ENCODE results near the gene MYO7A.

MYO7A gene

DNA sequence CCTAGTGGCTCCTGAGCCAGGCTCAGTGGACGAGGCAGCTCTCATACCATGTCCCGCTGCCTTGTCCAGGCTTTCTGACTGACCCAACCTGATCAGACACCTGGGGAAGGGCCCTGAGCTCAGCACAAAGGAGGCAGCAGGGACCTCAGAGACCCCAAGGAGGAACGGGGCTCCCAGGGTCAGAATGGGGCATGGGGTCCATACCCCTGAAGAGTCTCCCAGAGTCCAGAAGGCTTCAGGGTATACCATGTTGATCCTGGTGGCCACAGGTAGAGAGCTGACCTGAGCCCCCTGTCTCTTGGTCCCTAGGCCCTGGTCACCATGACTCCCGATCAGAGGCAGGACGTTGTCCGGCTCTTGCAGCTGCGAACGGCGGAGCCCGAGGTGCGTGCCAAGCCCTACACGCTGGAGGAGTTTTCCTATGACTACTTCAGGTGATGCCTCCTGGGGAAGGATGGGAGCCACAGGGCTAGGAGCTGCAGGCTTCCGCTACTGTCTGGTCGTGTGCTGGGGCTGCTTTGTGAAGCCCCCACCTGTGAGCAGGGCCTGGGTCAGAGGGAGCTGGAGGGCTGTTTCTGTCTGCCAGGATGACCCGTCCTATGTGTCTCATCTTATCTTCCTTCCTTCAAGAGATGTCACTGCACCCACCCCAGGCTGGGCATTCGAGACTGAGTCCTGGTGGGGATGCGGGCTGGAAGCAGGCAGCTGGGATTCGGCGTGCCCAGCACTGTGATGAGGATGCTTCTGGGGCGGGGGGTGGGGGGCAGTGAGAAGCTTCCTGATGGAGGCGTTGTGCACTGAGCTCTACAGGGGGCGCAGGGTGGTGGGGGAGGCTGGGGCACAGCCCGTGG, 74.2 kb downstream of the MYO7A start:
- DNase-seq (ENCODE audit: low read depth) = no peak

DNA sequence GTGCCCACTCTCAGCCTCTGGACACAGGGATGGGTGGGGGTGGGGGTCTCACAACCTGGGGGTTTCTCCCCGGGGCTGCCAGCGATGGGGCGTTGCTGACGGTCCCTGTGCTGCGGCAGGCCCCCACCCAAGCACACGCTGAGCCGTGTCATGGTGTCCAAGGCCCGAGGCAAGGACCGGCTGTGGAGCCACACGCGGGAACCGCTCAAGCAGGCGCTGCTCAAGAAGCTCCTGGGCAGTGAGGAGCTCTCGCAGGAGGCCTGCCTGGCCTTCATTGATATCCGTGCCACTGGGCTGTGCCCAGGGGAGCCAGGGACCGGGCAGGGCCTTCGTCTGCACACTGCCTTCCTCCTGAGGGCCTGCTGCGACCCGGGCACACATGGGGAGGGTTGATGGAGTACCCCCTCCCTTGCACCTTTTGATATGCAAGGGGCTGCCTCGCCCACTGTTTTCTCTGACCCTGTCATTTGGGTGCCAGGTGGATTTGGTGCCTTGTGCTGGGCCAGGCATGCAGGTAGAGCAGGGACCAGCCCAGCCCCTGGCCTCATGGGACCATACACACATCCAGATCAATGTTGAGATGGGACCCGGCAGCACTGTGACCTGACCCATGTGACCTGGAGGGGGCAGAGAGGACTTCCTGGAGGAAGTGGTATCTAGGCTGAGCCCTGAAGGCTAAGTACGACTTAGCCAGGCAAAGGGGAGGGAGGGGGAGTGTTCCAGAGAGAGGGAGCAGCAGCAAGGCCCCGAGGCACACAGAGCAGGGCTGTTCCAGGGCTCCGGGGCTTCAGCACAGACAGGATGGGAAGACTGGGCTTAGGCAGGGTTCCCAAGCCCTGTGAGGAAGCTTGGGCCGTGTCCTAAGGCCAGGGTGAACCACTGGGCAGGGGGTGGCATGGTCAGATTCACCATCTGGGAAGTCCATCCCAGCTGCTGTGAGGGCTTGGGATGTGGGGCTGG, 75.2 kb downstream of the MYO7A start:
- no peak for DNase-seq (ENCODE audit: low read depth)

- no peak for DNase-seq (ENCODE audit: low read depth)
Measured at GRCh38 chr11:77203901-77204753, 76.1 kb downstream of the MYO7A start.

- DNase-seq (ENCODE audit: low read depth) = no peak
Measured at GRCh38 chr11:77204754-77205466, 76.9 kb downstream of the MYO7A start.

- DNase-seq (ENCODE audit: low read depth) = no peak
Measured at GRCh38 chr11:77205467-77206263, 77.6 kb downstream of the MYO7A start.

DNA sequence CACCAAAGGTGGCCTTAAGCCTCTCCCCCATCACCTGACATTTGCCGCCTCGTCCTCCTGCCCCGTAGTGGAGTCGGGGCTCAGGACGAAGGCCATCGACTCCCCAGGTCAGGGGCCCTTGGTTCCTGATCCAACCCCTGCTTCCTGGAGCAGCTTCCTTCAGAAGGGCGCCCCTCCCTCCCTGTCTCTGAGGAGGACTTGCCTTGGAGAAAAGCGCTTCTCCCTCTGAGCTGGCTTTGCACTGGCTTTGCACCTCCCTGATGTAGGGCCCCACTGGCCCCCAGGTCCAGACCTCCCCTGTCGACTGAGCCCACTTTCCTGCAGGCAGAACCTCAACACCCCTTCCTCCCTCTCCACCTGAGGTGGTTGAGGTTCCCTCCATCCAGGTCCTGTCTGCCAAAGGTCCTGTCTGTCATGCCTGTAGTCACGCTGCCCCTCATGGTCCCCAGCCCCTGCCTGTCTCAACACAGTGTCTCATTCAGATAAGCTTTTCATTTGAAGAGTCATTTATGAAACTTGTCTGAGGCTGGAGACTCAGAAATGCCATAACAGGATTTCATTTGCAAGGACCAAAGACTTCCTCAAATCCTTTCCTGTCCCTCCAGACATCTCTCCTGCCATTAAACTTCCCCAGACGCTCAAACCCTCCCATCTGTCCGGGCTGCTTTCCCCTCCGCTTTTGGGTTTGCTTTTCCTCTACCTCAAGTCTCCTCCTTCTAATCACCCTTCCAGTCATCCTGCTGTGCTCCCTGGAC, 78.4 kb downstream of the MYO7A start:
- DNase-seq (ENCODE audit: low read depth) = no peak

- DNase-seq (ENCODE audit: low read depth) = no peak
Measured at GRCh38 chr11:77207019-77207485, 79.0 kb downstream of the MYO7A start.

DNA sequence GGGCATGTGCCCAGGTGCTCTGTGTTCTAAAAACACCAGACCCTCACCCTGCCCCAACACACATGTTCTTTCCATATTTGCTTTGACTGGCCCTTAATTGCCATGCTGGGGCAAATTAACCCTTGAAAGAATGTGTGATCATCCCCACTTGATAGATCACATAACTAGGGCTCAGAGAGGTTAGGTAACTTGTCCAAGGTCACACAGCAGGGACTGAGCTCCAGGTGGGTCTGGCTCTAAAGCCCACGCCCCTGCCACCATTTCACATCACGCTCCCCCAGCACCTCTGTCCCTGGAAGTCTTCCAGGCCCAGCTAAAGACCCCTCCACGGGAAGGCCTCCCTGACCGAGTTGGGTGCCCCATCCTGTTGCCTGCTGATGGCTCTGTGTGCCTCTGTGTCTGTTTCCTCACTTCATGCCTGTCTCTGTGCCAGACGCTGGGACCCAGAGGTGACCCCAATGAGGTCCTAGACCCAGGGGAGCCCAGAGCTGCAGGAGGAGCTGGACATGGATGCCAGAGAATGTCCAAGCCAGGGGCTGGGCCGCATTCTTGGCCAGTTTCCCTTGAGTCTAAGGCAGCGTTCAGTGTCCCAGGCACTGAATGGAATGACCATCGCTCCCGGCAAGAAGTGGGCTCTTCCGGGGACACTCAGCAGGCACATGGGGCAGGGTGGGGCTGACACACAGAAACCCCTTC, 79.7 kb downstream of the MYO7A start:
- no peak for DNase-seq (ENCODE audit: low read depth)

DNA sequence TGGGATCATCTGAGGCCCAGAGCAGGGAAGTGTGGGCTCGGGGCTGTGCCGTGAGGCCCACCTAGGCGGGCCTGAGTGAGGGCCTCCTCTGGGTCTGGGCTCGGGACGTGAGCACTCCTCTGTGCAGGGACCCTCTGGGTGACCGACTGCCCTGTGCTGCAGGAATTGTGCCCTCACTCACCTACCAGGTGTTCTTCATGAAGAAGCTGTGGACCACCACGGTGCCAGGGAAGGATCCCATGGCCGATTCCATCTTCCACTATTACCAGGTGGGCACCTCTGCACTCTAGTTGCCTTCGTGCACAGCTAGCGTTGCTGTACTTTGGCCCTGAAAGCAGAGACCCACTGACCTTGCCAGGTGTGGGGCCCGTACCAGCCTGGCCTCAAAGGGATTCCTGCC, 80.5 kb downstream of the MYO7A start:
- no peak for DNase-seq (ENCODE audit: low read depth)

DNA sequence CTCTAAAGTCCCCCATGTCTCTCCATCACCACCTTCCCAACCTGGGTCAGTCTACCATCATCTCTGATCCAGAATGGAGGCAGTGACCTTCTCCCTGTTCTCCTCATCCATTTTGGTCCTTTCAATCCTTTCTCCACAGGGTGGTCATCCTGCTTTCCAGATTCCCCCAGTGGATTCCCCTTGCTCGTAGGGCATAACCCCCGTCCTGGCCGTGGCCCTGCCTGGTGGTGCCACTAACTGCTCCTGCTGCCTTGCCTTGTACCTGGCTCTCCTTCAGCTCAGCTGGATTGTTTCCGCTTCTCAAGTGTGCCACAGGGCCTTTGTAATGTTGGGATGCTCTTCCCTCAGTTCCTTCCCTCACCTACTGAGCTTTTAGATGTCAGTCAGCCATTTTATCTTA, 81.6 kb downstream of the MYO7A start:
- no peak for DNase-seq (ENCODE audit: low read depth)

GRCh38 chr11:77211040-77211451, 83.0 kb downstream of the MYO7A start:
- DNase-seq (ENCODE audit: low read depth) = no peak

GRCh38 chr11:77211594-77212251, 83.7 kb downstream of the MYO7A start:
- DNase-seq (ENCODE audit: low read depth) = no peak

GRCh38 chr11:77212314-77213007, 84.4 kb downstream of the MYO7A start:
- no peak for DNase-seq (ENCODE audit: low read depth)

DNA sequence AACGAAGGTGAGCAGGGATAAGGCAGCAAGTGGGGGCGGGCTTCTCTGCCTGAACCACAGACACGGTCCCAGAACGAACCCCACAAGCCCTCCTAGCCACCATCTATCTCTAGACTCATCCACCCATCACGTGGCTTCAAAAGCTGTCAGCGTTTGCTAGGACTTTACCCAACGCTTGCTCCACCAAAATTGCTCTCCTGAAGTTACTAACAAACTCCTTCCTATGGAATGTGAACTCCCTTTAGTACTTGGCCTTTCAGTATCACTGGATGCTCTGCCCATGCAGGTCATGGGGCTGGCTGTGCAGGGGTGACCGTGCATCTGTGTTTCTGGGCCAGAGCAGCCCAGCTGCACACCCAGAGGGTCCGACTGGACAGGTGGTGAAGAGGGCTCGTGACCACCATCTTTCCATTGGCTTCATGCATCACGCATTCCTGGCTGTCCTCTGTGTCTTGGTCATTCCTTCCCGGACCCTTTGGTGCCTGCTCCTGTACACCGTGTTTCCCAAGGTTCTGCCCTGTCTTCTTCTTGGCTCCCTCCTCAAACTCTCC, 85.1 kb downstream of the MYO7A start:
- DNase-seq (ENCODE audit: low read depth) = no peak

GRCh38 chr11:77213589-77214428, 85.8 kb downstream of the MYO7A start:
- DNase-seq (ENCODE audit: low read depth) = no peak

GRCh38 chr11:77214557-77214956, 86.5 kb downstream of the MYO7A start:
- no peak for DNase-seq (ENCODE audit: low read depth)

DNA sequence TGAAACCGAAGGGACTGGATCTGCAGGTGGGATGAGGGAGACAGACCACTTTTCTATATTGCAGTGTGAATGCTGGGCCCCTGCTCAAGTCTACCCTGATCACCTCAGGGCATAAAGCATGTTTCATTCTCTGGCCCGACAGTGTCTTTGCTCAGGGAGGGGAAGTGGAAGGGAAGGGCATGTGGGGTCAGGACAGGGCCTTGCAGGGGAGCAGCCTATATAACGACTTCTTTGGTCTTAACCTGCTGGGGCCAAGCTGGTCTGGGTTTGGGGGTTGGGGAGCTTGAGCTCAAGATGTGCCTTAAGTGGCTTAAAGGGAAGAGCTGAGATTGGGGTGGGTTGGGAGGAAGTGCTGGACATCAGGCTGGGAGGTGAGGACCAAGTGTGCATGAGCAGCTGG, 87.1 kb downstream of the MYO7A start:
- DNase-seq (ENCODE audit: low read depth) = no peak

All from activated gamma-delta T cell treated with anti-CD3 and anti-CD28 coated beads, Interleukin-2, amount 50 U/mL, for 16 hours (primary cell).